Thyroid gland (tissue), 4 donors: ENCODE data around the gene TSPAN1.
A peak's percentile ranks its signal among the peaks of the same experiment; 100 is the strongest.

Experiments
- POLR2A ChIP-seq, 2 donors: fragments of 450-650 bp; IDR thresholded peaks; one replicate each; pipeline ENCODE4 v1.6.1; 2017; ENCODE audit warnings: antibody characterized with exemption in 2 of 2, mild to moderate bottlenecking in 2 of 2, moderate library complexity in 1 of 2
- TF ChIP-seq, protein P1 (sequence below), 6 experiments: fragments of 200-600 bp in 3 of 6; fragments of 450-650 bp in 3 of 6; sonication (generic) in 3 of 6; IDR thresholded peaks; one replicate each; pipeline ENCODE4 v1.5.1; 2016 to 2019; ENCODE audit warnings: antibody characterized with exemption in 6 of 6, mild to moderate bottlenecking in 2 of 6, inconsistent platforms in 1 of 6, moderate library complexity in 1 of 6

DNA sequence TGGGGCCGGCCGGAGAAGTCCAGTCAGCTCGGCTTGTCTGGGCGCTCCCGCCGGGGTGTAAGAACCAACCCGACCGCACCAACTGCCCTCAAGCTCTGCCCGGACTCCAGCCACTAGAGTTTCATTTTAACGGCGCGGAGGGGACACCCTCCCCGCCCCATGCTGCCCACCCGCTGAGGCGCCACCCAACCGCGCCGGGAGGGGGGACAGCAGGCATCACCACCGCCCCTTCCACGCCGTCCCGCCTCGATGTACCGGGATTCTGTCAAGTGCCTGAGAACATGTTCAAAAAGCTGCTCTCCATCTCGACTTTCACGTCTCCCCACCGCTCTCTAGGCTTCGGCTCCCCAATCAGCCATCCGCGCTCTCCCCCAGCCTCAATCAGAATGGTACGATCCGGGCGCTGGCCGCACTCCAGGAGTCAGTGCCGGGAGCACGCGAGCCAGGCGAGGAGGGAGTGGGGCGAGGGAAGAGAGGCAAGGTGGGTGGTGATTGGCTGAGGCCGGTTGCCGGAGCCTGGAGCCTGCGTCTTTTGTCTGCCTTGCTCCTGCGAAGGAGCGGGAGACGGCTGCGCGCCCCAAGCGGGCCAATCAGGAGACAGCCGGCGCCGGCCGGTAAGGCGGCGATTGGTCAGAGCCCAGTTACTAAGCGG, 42.2 kb upstream of the TSPAN1 start, which contains the start of gene PIK3R3:
- TF ChIP-seq, protein P1, sequence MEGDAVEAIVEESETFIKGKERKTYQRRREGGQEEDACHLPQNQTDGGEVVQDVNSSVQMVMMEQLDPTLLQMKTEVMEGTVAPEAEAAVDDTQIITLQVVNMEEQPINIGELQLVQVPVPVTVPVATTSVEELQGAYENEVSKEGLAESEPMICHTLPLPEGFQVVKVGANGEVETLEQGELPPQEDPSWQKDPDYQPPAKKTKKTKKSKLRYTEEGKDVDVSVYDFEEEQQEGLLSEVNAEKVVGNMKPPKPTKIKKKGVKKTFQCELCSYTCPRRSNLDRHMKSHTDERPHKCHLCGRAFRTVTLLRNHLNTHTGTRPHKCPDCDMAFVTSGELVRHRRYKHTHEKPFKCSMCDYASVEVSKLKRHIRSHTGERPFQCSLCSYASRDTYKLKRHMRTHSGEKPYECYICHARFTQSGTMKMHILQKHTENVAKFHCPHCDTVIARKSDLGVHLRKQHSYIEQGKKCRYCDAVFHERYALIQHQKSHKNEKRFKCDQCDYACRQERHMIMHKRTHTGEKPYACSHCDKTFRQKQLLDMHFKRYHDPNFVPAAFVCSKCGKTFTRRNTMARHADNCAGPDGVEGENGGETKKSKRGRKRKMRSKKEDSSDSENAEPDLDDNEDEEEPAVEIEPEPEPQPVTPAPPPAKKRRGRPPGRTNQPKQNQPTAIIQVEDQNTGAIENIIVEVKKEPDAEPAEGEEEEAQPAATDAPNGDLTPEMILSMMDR (IDR thresholded peaks at IDR 0.05), result peak in 2 of 6 experiments; percentile 19 to 24
- peak; percentile 98 to 99 for TF ChIP-seq POLR2A (IDR thresholded peaks at IDR 0.05)
